HepG2 (cell line): ENCODE results near the gene BRAT1. TPM values are rescaled to one million over a fixed set of nuclear protein-coding genes. Genes with fewer than 3 reads are reported as not detected.

ENCODE experiments used
- ARNT ChIP-seq: fragments of 450-650 bp; IDR thresholded peaks from 2 replicates; pipeline ENCODE4 v1.6.1; 2017
- DDIT3 ChIP-seq: sonication (generic); formaldehyde crosslinking; IDR thresholded peaks from 2 replicates; pipeline ENCODE4 v1.4.0; 2020; ENCODE audit warnings: mild to moderate bottlenecking, missing genetic modification reagents
- FOSL2 ChIP-seq: sonication (generic); formaldehyde crosslinking; IDR thresholded peaks from 2 replicates; pipeline ENCODE4 v1.4.0; 2020; ENCODE audit warnings: missing genetic modification reagents
- HNRNPL ChIP-seq: fragments of 200-400 bp; formaldehyde crosslinking; IDR thresholded peaks from 2 replicates; pipeline ENCODE4 v1.6.1; 2017; ENCODE audit warnings: mild to moderate bottlenecking, low read depth, low read length
- IKZF4 ChIP-seq: sonication (generic); formaldehyde crosslinking; IDR thresholded peaks from 2 replicates; pipeline ENCODE4 v1.5.1; 2020; ENCODE audit warnings: borderline replicate concordance, mild to moderate bottlenecking, low read depth, missing genetic modification reagents; ENCODE audit errors: not compliant biosample characterization
- MNT ChIP-seq: fragments of 450-650 bp; IDR thresholded peaks from 2 replicates; pipeline ENCODE4 v1.6.1; 2016
- PATZ1 ChIP-seq: sonication (generic); formaldehyde crosslinking; IDR thresholded peaks from 2 replicates; pipeline ENCODE4 v1.4.0; 2020; ENCODE audit warnings: missing genetic modification reagents
- POLR2A ChIP-seq, 2 experiments: IDR thresholded peaks; 2 replicates each; pipeline ENCODE4 v1.6.1; 2011; ENCODE audit warnings: low read depth in 2 of 2, low read length in 2 of 2, mild to moderate bottlenecking in 1 of 2, moderate library complexity in 1 of 2; ENCODE audit not compliant: insufficient read depth in 1 of 2
- POLR2AphosphoS2 ChIP-seq: IDR thresholded peaks from 2 replicates; pipeline ENCODE4 v1.6.1; 2011; ENCODE audit warnings: low read depth, low read length, improper control_type of control experiment
- RAD21 ChIP-seq: fragments of 450-650 bp; formaldehyde crosslinking; IDR thresholded peaks from 2 replicates; pipeline ENCODE4 v1.5.0; 2020; ENCODE audit warnings: mild to moderate bottlenecking
- RFXANK ChIP-seq: IDR thresholded peaks from 2 replicates; pipeline ENCODE4 v1.6.1; 2016
- ZBTB20 ChIP-seq: sonication (generic); formaldehyde crosslinking; IDR thresholded peaks from 2 replicates; pipeline ENCODE4 v1.8.1; 2023; ENCODE audit warnings: missing genetic modification reagents, low read depth, mild to moderate bottlenecking, borderline replicate concordance
- ZNF318 ChIP-seq: sonication (generic); formaldehyde crosslinking; IDR thresholded peaks from 2 replicates; pipeline ENCODE4 v1.4.0; 2020; ENCODE audit warnings: mild to moderate bottlenecking, missing genetic modification reagents
- ZNF460 ChIP-seq: sonication (generic); formaldehyde crosslinking; IDR thresholded peaks from 2 replicates; pipeline ENCODE4 v1.5.1; 2020; ENCODE audit warnings: missing genetic modification reagents, mild to moderate bottlenecking, borderline replicate concordance
- ZNF672 ChIP-seq: sonication (generic); formaldehyde crosslinking; IDR thresholded peaks from 2 replicates; pipeline ENCODE4 v1.8.1; 2022; ENCODE audit warnings: missing genetic modification reagents
- polyA plus RNA-seq, 8 experiments: library from polyadenylated mRNA; depleted of rRNA in 3 of 8; stranded (reverse) in 7 of 8; unstranded in 1 of 8; fragments of >200 nt; fragmentation: Illumina TruSeq in 4 of 8; extraction: Trizol in 4 of 8; gene quantifications; 2 replicates each; pipeline versions ENCODE4 v1.2.1 to v1.2.3, GENCODE V29; 2011 to 2016; ENCODE audit warnings: low read depth in 4 of 8, missing spikeins in 1 of 8, mixed read lengths in 1 of 8; ENCODE audit not compliant: insufficient read depth in 1 of 8
- total RNA-seq, 5 experiments: library from RNA; depleted of rRNA; stranded (reverse); fragments of >200 nt; fragmentation: Illumina TruSeq; extraction: Trizol; gene quantifications; 2 replicates each; pipeline ENCODE4 v1.2.3, GENCODE V29; 2016; ENCODE audit warnings: low read depth in 1 of 5

The BRAT1 gene
- total and polyA plus RNA-seq, 2 of the 13 experiments (the other 11 are each of a cell fraction or from before 2014, with no cell fraction given) = 10.2 to 20.3 TPM

GRCh38 chr7:2529161-2530070 lies 25.9 kb downstream of the BRAT1 start (continued):
- TF ChIP-seq MNT (peak; percentile 51), ZNF318 (CRISPR knock-in tag) (no peak), FOSL2 (peak; percentile 38; the same call in 1 of the 2 replicates), ZBTB20 (CRISPR knock-in tag) (no peak), DDIT3 (CRISPR knock-in tag) (no peak), ZNF460 (no peak), ARNT (no peak), RFXANK (no peak), POLR2AphosphoS2 (no peak), PATZ1 (CRISPR knock-in tag) (peak; percentile 52), IKZF4 (no peak), HNRNPL (peak; percentile 82; the same call in 1 of the 2 replicates), RAD21 (CRISPR knock-in tag) (no peak), POLR2A (IDR thresholded peaks at IDR 0.05; ENCODE audit: insufficient read depth in 1 of 2, low read depth in 2 of 2, low read length in 2 of 2) (no peak), ZNF672 (no peak)
